ENCODE measurements around the gene MAPK8IP3. TPM values are rescaled to one million over a fixed set of nuclear protein-coding genes. Genes with fewer than 3 reads are reported as not detected.
A peak's percentile ranks its signal among the peaks of the same experiment; 100 is the strongest.

Gene MAPK8IP3
- total and polyA plus RNA-seq, 9 of the 15 experiments (the other 6 are each of a cell fraction or from before 2014, with no cell fraction given): 0.17 to 58.7 (median 16.7) TPM

GRCh38 chr16:1782408-1783264 lies 76.6 kb downstream of the MAPK8IP3 start, which contains the start of the genes NUBP2 and SPSB3 (continued):
- 0 out of 4 replicates have a peak, but pooled peaks of 1 of the 2 experiments have one; percentile 39 for TF ChIP-seq ZMIZ1 (IDR thresholded peaks at IDR 0.05; ENCODE audit: low read depth in 2 of 2, low read length in 2 of 2)
- peak; percentile 96 for TF ChIP-seq RBM25 (IDR thresholded peaks at IDR 0.05; ENCODE audit: low read depth, low read length, severe bottlenecking)
- TF ChIP-seq YY1 (IDR thresholded peaks at IDR 0.05; ENCODE audit: borderline replicate concordance in 1 of 3, control insufficient read depth in 1 of 3, extremely low read depth in 1 of 3, insufficient read depth in 3 of 3, insufficient read length in 1 of 3, insufficient replicate concordance in 2 of 3, low read depth in 1 of 3, low read length in 2 of 3): peak in 2 of 3 experiments; percentile 6 to 80
- peak; percentile 54 for TF ChIP-seq POLR2A (conservative IDR thresholded peaks at IDR 0.05)
- TF ChIP-seq MTA1 (IDR thresholded peaks at IDR 0.05; ENCODE audit: borderline replicate concordance): peak; percentile 99
- TF ChIP-seq ZFX (CRISPR knock-in tag; IDR thresholded peaks at IDR 0.05): peak; percentile 67
- TF ChIP-seq RBFOX2 (IDR thresholded peaks at IDR 0.05; ENCODE audit: low read depth, low read length): peak; percentile 84
- TF ChIP-seq KAT2B (IDR thresholded peaks at IDR 0.05; ENCODE audit: low read depth, low read length): no peak
- TF ChIP-seq ATF2 (CRISPR knock-in tag; IDR thresholded peaks at IDR 0.05): no peak
- TF ChIP-seq NCOA6 (IDR thresholded peaks at IDR 0.05): no peak
- no peak for TF ChIP-seq ELF1 (tag; IDR thresholded peaks at IDR 0.05)
- no peak for TF ChIP-seq ZNF766 (CRISPR knock-in tag; conservative IDR thresholded peaks at IDR 0.05)
- no peak for TF ChIP-seq GATA2 (CRISPR knock-in tag; IDR thresholded peaks at IDR 0.05)
- TF ChIP-seq RBM22 (IDR thresholded peaks at IDR 0.05; ENCODE audit: low read depth, low read length, poor library complexity, severe bottlenecking): no peak
- no peak for TF ChIP-seq ZNF696 (CRISPR knock-in tag; conservative IDR thresholded peaks at IDR 0.05)
- TF ChIP-seq SMARCA5 (IDR thresholded peaks at IDR 0.05): no peak
- no peak for TF ChIP-seq CBFA2T3 (IDR thresholded peaks at IDR 0.05)
- no peak for TF ChIP-seq MYNN (IDR thresholded peaks at IDR 0.05)
- no peak for TF ChIP-seq MYNN (CRISPR knock-in tag; IDR thresholded peaks at IDR 0.05)
- peak in 1 of 2 experiments; percentile 82; a peak in 2 of 4 replicates for TF ChIP-seq NONO (IDR thresholded peaks at IDR 0.05; ENCODE audit: low read depth in 2 of 2, low read length in 1 of 2)
- TF ChIP-seq E2F6 (IDR thresholded peaks at IDR 0.05; ENCODE audit: borderline replicate concordance in 1 of 2, extremely low read depth in 1 of 2, insufficient read depth in 1 of 2, insufficient read length in 1 of 2, low read depth in 1 of 2, low read length in 1 of 2, poor library complexity in 1 of 2, severe bottlenecking in 1 of 2): peak in 1 of 2 experiments; percentile 65
- no peak for TF ChIP-seq KLF13 (tag; IDR thresholded peaks at IDR 0.05; ENCODE audit: borderline replicate concordance, low read depth)
